Endothelial cell of umbilical vein (primary cell): ENCODE measurements around the gene CCDC9B.

Experiments
- EZH2 ChIP-seq: IDR thresholded peaks from 2 replicates; pipeline ENCODE4 v1.6.1; 2012; ENCODE audit warnings: borderline replicate concordance, low read depth, mild to moderate bottlenecking, moderate library complexity, low read length, inconsistent platforms; ENCODE audit not compliant: severe bottlenecking
- MYC ChIP-seq: IDR thresholded peaks from one replicate; pipeline ENCODE4 v1.6.1; 2011; ENCODE audit warnings: mild to moderate bottlenecking, low read depth, low read length
- POLR2A ChIP-seq: IDR thresholded peaks from 2 replicates; pipeline ENCODE4 v1.6.1; 2012; ENCODE audit warnings: low read depth, mild to moderate bottlenecking, control low read depth, low read length
- TF ChIP-seq, protein P1 (sequence below), 2 donors: IDR thresholded peaks; 1 replicate in 1 of 2; 2 replicates in 1 of 2; pipeline ENCODE4 v1.5.1; 2011; ENCODE audit warnings: low read length in 2 of 2, mild to moderate bottlenecking in 2 of 2, moderate library complexity in 2 of 2, control low read depth in 1 of 2, inconsistent platforms in 1 of 2, low read depth in 1 of 2; ENCODE audit not compliant: insufficient read depth in 1 of 2; ENCODE audit errors: extremely low read depth in 1 of 2
- TF ChIP-seq, protein P2 (sequence below): IDR thresholded peaks from 2 replicates; pipeline ENCODE4 v1.6.1; 2011; ENCODE audit not compliant: insufficient read depth, insufficient read length

DNA sequence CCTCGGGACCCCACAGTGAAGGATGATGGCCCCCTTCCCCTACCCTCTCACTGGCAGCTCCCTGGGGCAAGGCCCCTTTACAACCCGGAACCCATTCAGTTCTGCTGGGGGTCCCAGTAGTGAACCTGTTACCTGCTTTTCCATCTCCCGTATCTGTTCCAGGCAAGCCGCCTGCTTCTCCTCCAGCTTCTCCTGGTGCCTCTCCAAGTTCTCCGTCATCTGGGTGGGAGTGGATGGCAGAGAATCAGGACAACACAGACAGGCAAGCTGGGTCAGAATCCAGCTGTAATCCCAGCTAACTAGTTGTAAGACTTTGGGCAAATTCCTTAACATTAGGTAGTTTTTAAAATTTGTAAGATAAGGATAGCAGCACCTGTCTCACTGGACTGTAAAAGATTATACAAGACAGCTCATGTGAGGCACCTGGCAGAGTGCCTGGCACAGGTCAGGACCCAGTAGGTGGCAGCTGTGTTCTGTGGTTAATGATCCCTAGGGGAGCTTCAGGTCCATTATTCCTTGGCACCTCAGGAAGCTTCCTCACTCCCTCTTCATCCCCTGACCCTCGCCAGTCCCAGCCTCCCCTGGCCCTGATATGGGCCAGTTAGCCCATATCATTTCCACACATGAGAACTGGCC lies 51.5 kb downstream of the CCDC9B start:
- TF ChIP-seq, protein P1, sequence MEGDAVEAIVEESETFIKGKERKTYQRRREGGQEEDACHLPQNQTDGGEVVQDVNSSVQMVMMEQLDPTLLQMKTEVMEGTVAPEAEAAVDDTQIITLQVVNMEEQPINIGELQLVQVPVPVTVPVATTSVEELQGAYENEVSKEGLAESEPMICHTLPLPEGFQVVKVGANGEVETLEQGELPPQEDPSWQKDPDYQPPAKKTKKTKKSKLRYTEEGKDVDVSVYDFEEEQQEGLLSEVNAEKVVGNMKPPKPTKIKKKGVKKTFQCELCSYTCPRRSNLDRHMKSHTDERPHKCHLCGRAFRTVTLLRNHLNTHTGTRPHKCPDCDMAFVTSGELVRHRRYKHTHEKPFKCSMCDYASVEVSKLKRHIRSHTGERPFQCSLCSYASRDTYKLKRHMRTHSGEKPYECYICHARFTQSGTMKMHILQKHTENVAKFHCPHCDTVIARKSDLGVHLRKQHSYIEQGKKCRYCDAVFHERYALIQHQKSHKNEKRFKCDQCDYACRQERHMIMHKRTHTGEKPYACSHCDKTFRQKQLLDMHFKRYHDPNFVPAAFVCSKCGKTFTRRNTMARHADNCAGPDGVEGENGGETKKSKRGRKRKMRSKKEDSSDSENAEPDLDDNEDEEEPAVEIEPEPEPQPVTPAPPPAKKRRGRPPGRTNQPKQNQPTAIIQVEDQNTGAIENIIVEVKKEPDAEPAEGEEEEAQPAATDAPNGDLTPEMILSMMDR (IDR thresholded peaks at IDR 0.05; ENCODE audit: extremely low read depth in 1 of 2, insufficient read depth in 1 of 2, low read depth in 1 of 2, low read length in 2 of 2): no peak
- TF ChIP-seq, protein P2, sequence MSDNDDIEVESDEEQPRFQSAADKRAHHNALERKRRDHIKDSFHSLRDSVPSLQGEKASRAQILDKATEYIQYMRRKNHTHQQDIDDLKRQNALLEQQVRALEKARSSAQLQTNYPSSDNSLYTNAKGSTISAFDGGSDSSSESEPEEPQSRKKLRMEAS: no peak
- TF ChIP-seq EZH2 (no peak), POLR2A (no peak), MYC (no peak)
